Measurements from ENCODE around the gene RPRD2.
"Not testable (repeated sequence)": the region's sequence is repeated elsewhere in the genome, so short reads cannot be mapped to it uniquely, and the experiment has no call there.

The RPRD2 gene
- total RNA-seq = 55.0 to 94.7 (median 56.4) reads per million in 3 donors

- no peaks in the 10 kb centered on the region for H3K27me3 ChIP-seq (replicated peaks; ENCODE audit: control insufficient read depth, insufficient read depth, low read length, poor library complexity, severe bottlenecking)
- H3K36me3 ChIP-seq (ENCODE audit: control insufficient read depth, insufficient read depth, low read length) = no peaks in the 10 kb centered on the region
- peak within 1 kb of the TSS; percentile 95 for H3K27ac ChIP-seq (ENCODE audit: insufficient read depth, low read length, poor library complexity, severe bottlenecking)
- peak; percentile 99 to 100 (median 99) for DNase-seq
- H3K4me1 ChIP-seq (ENCODE audit: control insufficient read depth, insufficient read depth, low read length, poor library complexity, severe bottlenecking) = peaks cover 13% of the 10 kb centered on the region
- H3K4me3 ChIP-seq (ENCODE audit: insufficient read depth, low read depth, low read length, poor library complexity, severe bottlenecking) = peak within 1 kb of the TSS; percentile 77
- no peaks in the 10 kb centered on the region for H3K9me3 ChIP-seq (ENCODE audit: control insufficient read depth, low read length)
Measured at GRCh38 chr1:150363426-150364230, at the start of gene RPRD2. RPRD2 (plus strand) TSS chr1:150364147; CDS start chr1:150364715, 568 bp downstream.

GRCh38 chr1:150314691-150315090 lies 49.3 kb upstream of the RPRD2 start:
- not testable (repeated sequence) for DNase-seq; H3K27ac ChIP-seq (ENCODE audit: insufficient read depth, low read length, poor library complexity, severe bottlenecking); H3K9me3 ChIP-seq (ENCODE audit: control insufficient read depth, low read length); H3K4me1 ChIP-seq (ENCODE audit: control insufficient read depth, insufficient read depth, low read length, poor library complexity, severe bottlenecking); H3K27me3 ChIP-seq (replicated peaks; ENCODE audit: control insufficient read depth, insufficient read depth, low read length, poor library complexity, severe bottlenecking); H3K4me3 ChIP-seq (ENCODE audit: insufficient read depth, low read depth, low read length, poor library complexity, severe bottlenecking); H3K36me3 ChIP-seq (ENCODE audit: control insufficient read depth, insufficient read depth, low read length)

GRCh38 chr1:150320667-150320978 lies 43.3 kb upstream of the RPRD2 start:
- no peaks in the 10 kb centered on the region for H3K27me3 ChIP-seq (replicated peaks; ENCODE audit: control insufficient read depth, insufficient read depth, low read length, poor library complexity, severe bottlenecking)
- H3K4me3 ChIP-seq (ENCODE audit: insufficient read depth, low read depth, low read length, poor library complexity, severe bottlenecking) = peak overlapping the region; percentile 93
- DNase-seq = no peak
- H3K9me3 ChIP-seq (ENCODE audit: control insufficient read depth, low read length) = no peaks in the 10 kb centered on the region
- no peaks in the 10 kb centered on the region for H3K4me1 ChIP-seq (ENCODE audit: control insufficient read depth, insufficient read depth, low read length, poor library complexity, severe bottlenecking)
- H3K27ac ChIP-seq (ENCODE audit: insufficient read depth, low read length, poor library complexity, severe bottlenecking) = peak overlapping the region; percentile 87
- H3K36me3 ChIP-seq (ENCODE audit: control insufficient read depth, insufficient read depth, low read length) = peaks cover 11% of the 10 kb centered on the region

- no peaks in the 10 kb centered on the region for H3K27me3 ChIP-seq (replicated peaks; ENCODE audit: control insufficient read depth, insufficient read depth, low read length, poor library complexity, severe bottlenecking)
- H3K4me3 ChIP-seq (ENCODE audit: insufficient read depth, low read depth, low read length, poor library complexity, severe bottlenecking) = peak overlapping the region; percentile 93
- peaks cover 21% of the 10 kb centered on the region for H3K36me3 ChIP-seq (ENCODE audit: control insufficient read depth, insufficient read depth, low read length)
- peak overlapping the region; percentile 87 for H3K27ac ChIP-seq (ENCODE audit: insufficient read depth, low read length, poor library complexity, severe bottlenecking)
- H3K9me3 ChIP-seq (ENCODE audit: control insufficient read depth, low read length) = no peaks in the 10 kb centered on the region
- DNase-seq = no peak
- no peaks in the 10 kb centered on the region for H3K4me1 ChIP-seq (ENCODE audit: control insufficient read depth, insufficient read depth, low read length, poor library complexity, severe bottlenecking)
Measured at GRCh38 chr1:150321826-150322166, 42.2 kb upstream of the RPRD2 start.

- Histone ChIP-seq H3K9me3 (ENCODE audit: control insufficient read depth, low read length) (no peaks in the 10 kb centered on the region), H3K27me3 (replicated peaks; ENCODE audit: control insufficient read depth, insufficient read depth, low read length, poor library complexity, severe bottlenecking) (no peaks in the 10 kb centered on the region), H3K36me3 (ENCODE audit: control insufficient read depth, insufficient read depth, low read length) (peaks cover 23% of the 10 kb centered on the region), H3K4me3 (ENCODE audit: insufficient read depth, low read depth, low read length, poor library complexity, severe bottlenecking) (peak overlapping the region; percentile 93), H3K27ac (ENCODE audit: insufficient read depth, low read length, poor library complexity, severe bottlenecking) (peak overlapping the region; percentile 87), H3K4me1 (ENCODE audit: control insufficient read depth, insufficient read depth, low read length, poor library complexity, severe bottlenecking) (no peaks in the 10 kb centered on the region)
- no peak for DNase-seq
Measured at GRCh38 chr1:150322310-150322709, 41.6 kb upstream of the RPRD2 start.

- H3K27me3 ChIP-seq (replicated peaks; ENCODE audit: control insufficient read depth, insufficient read depth, low read length, poor library complexity, severe bottlenecking) = no peaks in the 10 kb centered on the region
- no peak overlapping the region for H3K27ac ChIP-seq (ENCODE audit: insufficient read depth, low read length, poor library complexity, severe bottlenecking)
- H3K36me3 ChIP-seq (ENCODE audit: control insufficient read depth, insufficient read depth, low read length) = peaks cover 67% of the 10 kb centered on the region
- no peaks in the 10 kb centered on the region for H3K9me3 ChIP-seq (ENCODE audit: control insufficient read depth, low read length)
- no peak overlapping the region for H3K4me3 ChIP-seq (ENCODE audit: insufficient read depth, low read depth, low read length, poor library complexity, severe bottlenecking)
- DNase-seq = no peak
- no peaks in the 10 kb centered on the region for H3K4me1 ChIP-seq (ENCODE audit: control insufficient read depth, insufficient read depth, low read length, poor library complexity, severe bottlenecking)
Measured at GRCh38 chr1:150332651-150333290, 31.2 kb upstream of the RPRD2 start.

GRCh38 chr1:150346316-150346715 lies 17.6 kb upstream of the RPRD2 start:
- Histone ChIP-seq H3K9me3 (ENCODE audit: control insufficient read depth, low read length) (no peaks in the 10 kb centered on the region), H3K4me1 (ENCODE audit: control insufficient read depth, insufficient read depth, low read length, poor library complexity, severe bottlenecking) (no peaks in the 10 kb centered on the region), H3K36me3 (ENCODE audit: control insufficient read depth, insufficient read depth, low read length) (peaks cover 67% of the 10 kb centered on the region), H3K27ac (ENCODE audit: insufficient read depth, low read length, poor library complexity, severe bottlenecking) (no peak overlapping the region), H3K27me3 (replicated peaks; ENCODE audit: control insufficient read depth, insufficient read depth, low read length, poor library complexity, severe bottlenecking) (no peaks in the 10 kb centered on the region), H3K4me3 (ENCODE audit: insufficient read depth, low read depth, low read length, poor library complexity, severe bottlenecking) (no peak overlapping the region)
- no peak for DNase-seq

- H3K4me1 ChIP-seq (ENCODE audit: control insufficient read depth, insufficient read depth, low read length, poor library complexity, severe bottlenecking) = no peaks in the 10 kb centered on the region
- DNase-seq = no peak
- H3K9me3 ChIP-seq (ENCODE audit: control insufficient read depth, low read length) = no peaks in the 10 kb centered on the region
- no peak overlapping the region for H3K27ac ChIP-seq (ENCODE audit: insufficient read depth, low read length, poor library complexity, severe bottlenecking)
- H3K27me3 ChIP-seq (replicated peaks; ENCODE audit: control insufficient read depth, insufficient read depth, low read length, poor library complexity, severe bottlenecking) = no peaks in the 10 kb centered on the region
- peaks cover 35% of the 10 kb centered on the region for H3K36me3 ChIP-seq (ENCODE audit: control insufficient read depth, insufficient read depth, low read length)
- H3K4me3 ChIP-seq (ENCODE audit: insufficient read depth, low read depth, low read length, poor library complexity, severe bottlenecking) = no peak overlapping the region
Measured at GRCh38 chr1:150352866-150353265, 11.1 kb upstream of the RPRD2 start.

GRCh38 chr1:150362721-150363425 lies 1.1 kb upstream of the RPRD2 start:
- no peaks in the 10 kb centered on the region for H3K9me3 ChIP-seq (ENCODE audit: control insufficient read depth, low read length)
- H3K27me3 ChIP-seq (replicated peaks; ENCODE audit: control insufficient read depth, insufficient read depth, low read length, poor library complexity, severe bottlenecking) = no peaks in the 10 kb centered on the region
- DNase-seq = no peak
- peaks cover 13% of the 10 kb centered on the region for H3K4me1 ChIP-seq (ENCODE audit: control insufficient read depth, insufficient read depth, low read length, poor library complexity, severe bottlenecking)
- peak overlapping the region; percentile 77 for H3K4me3 ChIP-seq (ENCODE audit: insufficient read depth, low read depth, low read length, poor library complexity, severe bottlenecking)
- no peaks in the 10 kb centered on the region for H3K36me3 ChIP-seq (ENCODE audit: control insufficient read depth, insufficient read depth, low read length)
- peak overlapping the region; percentile 95 for H3K27ac ChIP-seq (ENCODE audit: insufficient read depth, low read length, poor library complexity, severe bottlenecking)
